HG02981 (cell line): ENCODE measurements around the gene TPTE2.
"Not testable (repeated sequence)": the region's sequence is repeated elsewhere in the genome, so short reads cannot be mapped to it uniquely, and the experiment has no call there.

Experiments used
- ATAC-seq: cut with Tn5 transposase; IDR thresholded peaks from one replicate; pipeline ENCODE4 v1.9.1; 2021; ENCODE audit warnings: mild to moderate bottlenecking, moderate library complexity; ENCODE audit not compliant: unreplicated experiment

TPTE2 gene

DNA sequence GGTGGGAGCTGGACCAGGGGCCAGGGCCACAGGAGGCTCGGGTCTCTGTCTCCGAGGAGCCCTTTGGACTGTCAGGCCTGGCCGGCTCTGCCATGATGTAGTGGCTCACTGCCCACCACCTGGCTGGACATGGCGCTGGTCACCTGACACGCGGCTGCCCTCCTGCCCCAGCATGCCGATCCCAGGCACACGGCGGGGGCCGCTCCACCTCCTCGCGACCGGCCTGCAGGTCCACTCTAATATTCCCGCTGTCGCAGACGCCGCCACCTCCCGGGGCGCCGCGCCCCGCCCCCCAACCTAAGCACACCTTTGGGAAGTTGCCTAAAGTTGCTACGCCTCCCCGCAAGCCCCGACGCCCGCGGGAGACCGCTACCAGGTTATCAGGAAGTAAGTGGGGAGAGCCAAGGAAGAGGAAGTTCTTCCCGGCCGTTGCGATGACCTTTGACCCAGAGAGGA lies at the start of gene TPTE2:
Gene TPTE2, minus strand, starts transcription at position 406 of the 456 bp plus-strand sequence. CDS start 58,298 bp downstream, outside the sequence.
- not testable (repeated sequence) for ATAC-seq

DNA sequence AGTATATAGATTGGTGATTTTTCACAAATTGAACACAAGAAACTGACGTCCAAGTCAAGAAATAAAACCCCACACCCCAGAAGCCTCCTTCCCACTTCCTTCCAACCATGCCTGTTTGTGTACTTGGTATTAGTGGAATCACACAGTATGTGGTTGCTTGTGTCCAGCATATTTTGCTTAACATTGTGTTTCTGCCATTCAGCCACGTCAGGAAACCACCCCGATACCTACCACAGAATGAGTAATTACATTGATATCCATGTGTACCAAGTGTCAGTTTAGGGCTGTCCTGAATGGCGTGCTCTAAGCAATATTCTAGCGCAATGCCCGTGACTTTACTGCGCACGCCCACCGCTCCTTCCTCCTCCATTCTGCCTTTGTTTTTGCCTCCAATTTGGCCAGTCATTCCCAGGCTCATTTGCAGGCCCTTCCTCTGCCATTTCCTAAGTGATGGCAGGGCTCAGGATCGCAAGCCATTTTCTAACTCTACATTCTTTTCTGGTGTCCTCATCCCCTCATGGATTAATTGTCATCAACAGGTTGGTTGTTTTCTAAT lies 46.3 kb upstream of the TPTE2 start:
- no peak for ATAC-seq

DNA sequence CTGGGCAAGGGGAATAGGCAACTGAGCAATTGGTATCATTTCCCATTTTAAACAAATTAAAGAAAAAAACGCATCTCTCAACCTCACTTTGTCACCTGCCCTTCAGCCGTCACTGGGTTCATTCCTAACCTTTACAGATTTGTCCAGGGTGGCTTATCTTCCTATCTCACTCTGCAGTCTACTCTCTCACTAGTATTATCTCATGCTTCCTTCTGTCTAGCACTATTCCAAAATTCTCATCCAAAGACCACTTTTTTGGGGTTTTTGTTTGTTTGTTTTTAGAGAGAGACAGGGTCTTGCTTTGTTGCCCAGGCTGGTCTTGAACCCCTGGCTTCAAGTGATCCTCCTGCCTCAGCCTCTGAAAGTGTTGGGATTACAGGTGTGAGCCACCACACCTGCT lies 45.4 kb upstream of the TPTE2 start:
- no peak for ATAC-seq

DNA sequence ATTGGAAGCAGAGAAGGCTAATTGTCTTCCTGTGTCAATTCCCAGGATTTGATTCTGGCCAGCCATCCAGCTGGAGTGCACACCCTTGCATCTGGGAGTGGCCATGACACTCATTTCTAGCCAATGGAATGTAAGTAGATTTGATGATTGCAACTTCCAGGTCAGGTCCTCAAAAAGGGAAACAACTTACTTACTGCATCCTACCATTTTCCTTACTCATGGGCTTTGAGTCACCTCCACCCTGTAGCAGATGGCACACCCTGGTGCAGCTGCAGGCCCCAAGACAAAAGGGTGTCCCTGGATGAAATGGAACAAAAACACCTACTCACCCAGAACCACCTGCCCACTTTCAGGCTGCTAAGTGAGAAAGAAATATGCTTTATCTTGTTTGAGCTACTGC lies 44.8 kb upstream of the TPTE2 start:
- no peak for ATAC-seq

DNA sequence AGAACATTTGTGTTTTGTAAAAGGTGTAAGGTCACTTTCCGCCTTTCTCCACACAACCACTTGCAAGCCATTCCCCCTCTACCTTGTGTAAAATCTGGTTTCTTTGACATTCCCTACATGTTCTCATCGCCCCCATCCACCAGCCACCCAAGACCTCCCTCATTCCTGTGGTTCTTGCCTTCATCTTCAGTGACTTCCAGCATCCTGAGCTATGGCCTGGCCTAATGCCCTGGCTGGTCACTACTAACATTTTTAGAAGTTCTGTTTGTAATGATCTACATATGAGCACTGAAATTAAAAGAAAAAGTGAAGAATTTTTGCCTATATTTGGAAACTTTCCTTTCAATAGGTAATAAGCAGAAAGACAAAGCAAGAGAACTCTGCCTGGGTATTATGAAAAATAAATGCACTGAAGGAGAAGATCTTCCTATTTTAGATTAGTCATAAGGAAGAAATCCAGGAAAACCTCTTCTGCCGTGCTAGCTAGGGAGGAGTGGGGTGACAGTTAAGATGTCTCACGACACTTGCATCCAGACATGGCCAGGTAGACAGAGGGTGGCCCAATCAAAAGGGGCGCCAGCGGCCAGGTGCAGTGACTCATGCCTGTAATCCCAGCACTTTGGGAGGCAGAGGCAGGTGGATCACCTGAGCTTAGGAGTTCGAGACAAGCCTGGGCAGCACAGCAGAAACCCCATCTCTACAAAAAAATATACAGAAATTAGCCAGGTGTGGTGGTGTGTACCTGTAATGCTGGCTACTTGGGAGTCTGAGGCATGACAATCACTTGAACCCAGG lies 44.0 kb upstream of the TPTE2 start:
- ATAC-seq, result no peak

DNA sequence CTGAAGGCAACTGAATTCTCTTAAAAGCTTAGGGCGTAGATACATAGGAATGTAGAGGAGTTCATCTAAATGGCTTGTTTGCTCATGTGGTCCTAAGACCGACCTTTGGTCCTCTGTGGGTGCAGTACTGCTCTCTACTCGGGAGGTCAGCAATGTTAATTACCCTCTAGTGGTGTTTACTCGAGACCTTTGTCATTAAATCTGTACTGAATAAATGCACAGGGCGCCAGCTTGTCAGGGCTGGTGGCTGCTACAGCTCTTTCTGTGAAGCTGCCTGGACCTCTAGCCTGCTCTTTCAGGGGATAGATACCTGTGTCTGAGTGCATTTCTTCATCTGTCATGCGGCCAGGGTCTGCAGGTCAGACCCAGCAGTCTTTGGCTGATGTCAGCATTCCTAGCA lies 43.0 kb upstream of the TPTE2 start:
- ATAC-seq, result no peak

DNA sequence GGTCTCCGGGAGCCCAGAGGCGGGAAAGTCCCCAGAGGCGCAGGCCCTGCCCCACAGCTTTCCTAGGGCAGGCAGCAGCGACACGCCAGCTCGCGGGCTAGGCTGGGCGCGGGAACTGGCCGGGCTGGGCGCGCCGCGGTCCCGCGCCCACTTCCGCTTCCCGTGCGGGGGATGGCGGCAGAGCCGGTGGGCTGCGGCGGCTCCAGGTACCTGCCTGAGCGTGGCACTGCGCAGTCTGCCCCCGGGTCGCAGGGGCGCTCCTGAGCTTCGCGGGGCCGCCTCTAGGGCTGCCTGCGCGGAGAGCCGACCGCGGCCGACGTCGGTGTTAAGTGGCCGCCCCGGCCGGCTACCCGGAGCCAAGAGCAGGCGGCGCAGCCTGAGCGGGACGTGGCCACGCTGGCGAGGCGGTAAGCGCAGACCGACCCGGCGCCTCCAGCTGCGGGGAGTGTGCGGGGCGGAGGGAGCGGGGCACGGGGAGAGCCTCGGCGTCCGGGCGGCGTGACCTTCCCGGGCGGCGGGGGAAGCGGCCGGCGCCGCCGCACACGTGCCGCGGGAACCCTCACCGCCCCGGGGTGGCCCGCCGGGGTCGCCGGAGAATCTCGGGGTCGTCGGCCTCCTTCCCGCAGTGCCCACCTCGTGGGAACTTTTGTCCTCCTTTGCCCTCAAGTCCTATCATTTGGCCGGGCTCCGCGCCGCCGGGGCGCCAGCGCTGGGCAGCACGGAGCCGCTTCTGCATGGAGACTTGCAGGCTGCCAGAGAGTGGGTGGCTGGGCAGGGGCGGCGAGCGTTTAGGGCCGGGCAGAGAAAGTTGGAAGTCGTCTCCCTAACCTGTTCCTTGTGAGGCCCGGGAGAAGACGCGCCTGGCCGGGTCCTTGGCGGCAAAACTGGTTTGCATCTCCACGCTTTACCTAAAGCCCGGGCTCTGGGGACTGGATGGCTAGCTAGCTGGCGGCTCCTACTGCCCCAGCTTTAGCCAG lies 40.7 kb upstream of the TPTE2 start:
- ATAC-seq, result peak; percentile 88

DNA sequence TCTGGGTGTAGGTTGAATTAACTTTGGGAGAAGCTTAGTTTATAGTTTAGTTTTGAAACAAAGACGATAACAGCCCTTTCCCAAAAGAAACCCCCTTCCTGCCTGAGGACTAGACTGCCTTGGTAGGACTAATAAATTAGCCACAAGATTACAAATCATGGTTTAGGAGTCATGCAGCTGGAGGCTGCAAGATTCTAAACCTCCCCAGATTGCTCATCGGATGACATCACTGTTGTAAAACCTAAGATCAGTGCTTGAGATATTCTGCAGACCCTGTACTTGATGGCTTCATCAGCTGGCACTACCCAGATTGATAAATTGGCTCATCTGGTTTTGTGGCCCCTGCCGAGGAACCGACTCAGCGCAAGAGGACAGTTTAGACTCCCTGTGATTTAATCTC lies 36.2 kb upstream of the TPTE2 start:
- ATAC-seq, result no peak

DNA sequence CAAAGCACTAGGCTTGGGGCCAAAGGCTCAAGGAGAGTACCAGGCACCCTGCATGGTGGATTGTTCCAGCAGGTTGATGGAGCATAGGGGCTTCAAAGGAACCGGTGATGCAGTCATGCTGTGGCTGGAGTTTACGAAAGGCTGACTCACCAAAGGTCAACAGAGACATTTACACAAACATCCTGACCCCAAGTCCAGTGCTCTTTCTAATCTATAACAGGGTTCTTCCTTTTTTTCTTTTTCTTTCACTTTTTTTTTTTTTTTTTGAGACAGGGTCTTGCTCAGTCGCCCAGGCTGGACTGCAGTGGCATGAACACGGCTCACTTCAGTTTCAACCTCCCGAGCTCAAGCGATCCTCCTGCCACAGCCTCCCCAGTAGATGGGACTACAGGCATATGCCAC lies 35.6 kb upstream of the TPTE2 start:
- ATAC-seq, result no peak

DNA sequence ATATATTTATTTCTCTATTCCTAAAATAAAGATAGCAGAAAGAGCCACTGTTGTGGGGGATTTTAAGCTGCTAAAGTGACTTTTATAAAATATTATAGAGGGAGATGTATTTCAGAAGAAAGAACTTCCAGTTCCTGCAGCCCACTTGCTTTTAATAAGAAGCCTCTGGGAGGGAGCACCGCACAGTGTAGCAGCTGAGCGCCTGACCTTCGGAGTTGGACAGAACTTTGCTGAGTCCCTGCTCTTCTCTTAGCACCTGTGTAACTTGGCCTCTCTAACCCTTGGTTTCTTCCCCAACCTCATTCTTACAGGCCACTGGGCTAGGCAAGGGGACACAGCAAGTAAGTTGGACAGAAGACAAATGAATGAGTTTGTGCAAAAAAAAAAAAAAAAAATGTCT lies 34.8 kb upstream of the TPTE2 start:
- no peak for ATAC-seq

DNA sequence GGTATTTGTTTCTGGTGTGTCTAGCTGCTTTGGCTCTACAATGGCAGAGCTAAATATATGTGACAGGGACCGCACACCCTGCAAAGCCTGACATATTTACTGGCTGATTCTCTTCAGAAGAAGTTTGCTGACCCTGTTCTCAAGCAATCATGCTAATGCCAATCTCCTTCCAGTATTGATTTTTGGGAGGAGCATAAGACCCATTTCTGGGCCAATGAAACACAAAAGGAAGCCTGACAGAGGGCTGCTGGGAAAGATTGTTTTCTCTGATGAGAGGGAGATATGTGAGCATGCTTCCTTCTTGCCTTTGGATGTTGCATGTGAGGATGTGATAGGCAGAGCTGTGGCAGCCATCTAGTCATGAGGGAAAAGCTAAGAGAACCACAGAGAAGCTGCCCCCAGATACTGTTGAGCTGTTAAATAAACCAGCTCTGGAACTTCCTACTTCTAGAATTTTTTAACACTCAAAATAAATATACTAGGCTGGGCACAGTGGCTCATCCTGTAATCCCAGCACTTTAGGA lies 31.4 kb upstream of the TPTE2 start:
- ATAC-seq, result no peak

DNA sequence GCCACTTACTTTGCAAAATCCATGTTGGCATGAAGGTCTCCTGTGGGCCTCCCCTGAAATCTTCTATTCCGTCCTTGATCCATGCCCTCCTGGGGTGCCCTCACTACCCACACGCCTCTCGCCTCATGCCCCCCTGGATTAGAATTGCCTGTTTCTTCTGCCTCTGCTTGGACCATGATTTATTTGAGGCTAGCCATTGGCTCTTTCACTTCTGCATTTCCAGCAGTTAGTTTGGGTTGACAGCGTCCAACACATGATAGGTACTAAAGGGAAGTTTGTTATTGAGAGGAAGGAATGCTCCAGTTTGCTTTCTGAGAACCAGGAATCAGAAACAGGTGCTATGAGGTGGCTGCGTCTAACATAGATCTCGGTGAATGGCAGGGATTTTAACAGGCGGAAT lies 30.5 kb upstream of the TPTE2 start:
- ATAC-seq, result no peak

DNA sequence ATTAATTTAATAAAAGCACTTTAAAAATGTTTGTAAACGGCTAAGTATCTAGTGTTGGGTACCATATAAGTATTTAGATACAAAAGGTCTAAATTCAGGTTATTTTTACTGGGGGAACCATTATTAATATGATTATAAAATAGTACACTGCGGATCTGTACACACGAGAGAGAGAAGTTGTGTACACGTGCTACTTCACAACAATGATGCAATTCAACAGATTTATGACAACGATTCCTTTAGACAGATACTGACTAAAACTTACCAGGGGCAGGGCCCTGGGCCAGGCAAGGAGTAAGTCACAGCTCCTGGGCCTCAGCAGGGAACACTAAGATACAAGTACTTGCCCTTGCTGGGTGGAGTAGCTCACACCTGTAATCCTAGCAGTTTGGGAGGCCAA lies 29.1 kb upstream of the TPTE2 start:
- no peak for ATAC-seq

DNA sequence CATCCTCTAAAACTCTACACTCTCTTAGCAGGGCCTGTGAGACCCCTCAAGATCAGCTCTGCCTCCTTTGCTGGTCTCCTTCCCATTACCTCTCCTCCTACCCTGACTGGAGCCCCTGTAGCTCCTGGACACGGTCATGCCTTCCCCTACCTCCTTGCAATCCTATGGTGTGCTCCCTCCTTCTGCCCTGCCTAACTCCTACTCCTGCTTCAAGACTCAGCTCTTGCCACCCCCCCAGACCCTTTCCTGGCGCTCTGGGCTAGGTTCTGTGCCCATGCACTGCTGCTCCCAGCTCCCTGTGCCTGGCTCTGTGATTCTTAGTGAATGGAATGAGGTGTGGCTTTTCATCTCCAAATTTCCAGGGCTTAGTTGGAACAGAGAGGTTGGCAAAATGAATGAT lies 28.0 kb upstream of the TPTE2 start:
- no peak for ATAC-seq

DNA sequence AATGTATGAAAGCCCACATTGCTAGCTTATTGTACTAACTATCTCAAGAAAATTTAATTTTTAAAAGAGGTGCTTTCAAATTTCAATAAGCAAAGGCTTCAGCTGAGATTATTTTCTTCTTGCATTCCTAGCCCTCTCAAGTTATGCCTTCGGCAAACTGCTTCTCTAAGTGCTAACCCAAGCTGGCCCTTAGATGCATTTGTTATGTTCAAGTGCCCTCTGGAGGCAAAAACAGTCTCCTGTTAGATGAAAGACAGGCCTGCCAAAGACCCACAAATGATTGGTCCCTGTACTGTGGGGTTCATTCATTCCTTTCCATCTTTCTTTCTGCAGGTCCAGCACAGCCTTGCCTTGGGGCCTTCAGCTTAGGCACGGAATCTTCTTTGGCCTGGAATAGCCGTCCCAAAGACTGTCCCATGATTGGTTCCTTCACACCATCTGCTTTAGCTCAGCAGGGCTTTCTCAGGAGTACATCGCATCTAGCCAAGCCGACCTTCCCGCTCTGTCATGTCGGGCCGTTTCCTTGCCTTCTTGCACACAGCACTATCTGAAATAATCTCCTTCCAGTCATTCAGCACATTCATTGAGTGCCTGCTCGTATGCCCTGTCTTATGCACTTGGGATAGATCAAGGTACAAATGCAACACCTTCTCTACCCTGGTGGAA lies 26.4 kb upstream of the TPTE2 start:
- peak; percentile 65 for ATAC-seq

DNA sequence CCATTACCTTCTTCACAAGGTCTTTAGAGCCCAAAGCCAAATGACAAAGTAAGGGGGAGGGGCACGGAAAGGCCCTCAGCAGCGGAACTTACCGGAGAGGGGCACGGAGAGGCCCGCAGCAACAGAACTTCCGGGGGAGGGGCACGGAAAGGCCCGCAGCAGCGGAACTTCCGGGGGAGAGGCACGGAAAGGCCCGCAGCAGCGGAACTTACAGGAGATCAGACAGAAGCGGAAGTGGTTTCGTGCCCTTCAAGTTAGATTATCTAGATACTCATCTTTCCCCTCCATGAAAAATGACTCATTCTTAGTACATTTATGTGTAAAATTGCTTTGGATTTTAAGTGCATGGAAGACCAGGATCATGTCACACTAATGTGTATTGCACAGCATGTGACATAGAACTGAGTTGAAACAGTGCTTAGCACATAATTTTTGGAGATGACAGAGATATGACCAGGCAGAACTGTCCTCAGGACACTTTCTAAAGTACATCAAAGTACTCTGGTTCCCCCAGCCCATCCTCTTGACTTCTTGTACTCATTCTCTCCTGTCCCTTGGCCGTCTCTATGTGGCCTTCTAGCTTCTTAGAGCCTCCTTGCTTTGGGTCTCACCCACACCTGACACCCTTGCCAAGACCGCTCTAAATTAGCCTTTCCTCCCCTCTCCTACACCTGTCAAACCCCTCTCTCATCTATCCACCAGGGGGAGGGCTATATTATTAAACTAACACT lies 25.7 kb upstream of the TPTE2 start:
- peak; percentile 74 for ATAC-seq

DNA sequence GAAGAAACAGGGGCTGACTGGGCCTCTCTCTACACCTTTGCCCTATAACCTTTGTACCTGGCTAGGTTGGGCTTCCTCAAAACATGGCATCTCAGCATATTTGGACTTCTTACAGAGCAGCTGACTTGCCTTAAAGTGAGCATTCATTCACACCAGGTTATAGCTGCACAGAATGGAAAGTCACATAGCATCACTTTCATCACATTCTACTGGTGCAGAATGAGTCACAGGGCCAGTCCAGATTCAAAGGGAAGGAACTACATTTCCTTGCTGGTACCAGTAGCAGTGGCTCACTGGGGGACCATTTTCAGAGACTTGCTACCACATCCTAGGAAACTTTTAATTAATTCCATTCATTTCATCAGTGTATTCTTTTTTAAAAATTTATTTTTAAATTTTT lies 20.3 kb upstream of the TPTE2 start:
- peak; percentile 51 for ATAC-seq

DNA sequence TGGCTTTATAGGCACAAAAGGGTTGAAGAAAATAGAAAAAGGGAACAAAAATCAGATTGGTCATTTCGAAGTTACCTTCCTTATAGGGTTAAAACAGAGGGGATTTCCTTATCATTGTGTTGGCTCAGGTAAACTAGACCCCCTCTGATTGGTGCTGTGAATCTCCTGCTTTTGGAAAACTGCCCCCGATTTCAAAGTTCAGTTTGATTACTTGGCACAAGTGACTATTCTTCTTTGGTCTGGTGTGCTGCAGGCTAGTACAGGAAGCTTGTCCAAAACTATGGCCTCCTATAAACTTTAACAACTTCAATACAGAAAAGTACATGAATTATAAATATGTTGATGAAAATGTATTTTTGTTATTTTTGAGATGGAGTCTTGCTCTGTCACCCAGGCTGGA lies 13.9 kb upstream of the TPTE2 start:
- ATAC-seq, result no peak

DNA sequence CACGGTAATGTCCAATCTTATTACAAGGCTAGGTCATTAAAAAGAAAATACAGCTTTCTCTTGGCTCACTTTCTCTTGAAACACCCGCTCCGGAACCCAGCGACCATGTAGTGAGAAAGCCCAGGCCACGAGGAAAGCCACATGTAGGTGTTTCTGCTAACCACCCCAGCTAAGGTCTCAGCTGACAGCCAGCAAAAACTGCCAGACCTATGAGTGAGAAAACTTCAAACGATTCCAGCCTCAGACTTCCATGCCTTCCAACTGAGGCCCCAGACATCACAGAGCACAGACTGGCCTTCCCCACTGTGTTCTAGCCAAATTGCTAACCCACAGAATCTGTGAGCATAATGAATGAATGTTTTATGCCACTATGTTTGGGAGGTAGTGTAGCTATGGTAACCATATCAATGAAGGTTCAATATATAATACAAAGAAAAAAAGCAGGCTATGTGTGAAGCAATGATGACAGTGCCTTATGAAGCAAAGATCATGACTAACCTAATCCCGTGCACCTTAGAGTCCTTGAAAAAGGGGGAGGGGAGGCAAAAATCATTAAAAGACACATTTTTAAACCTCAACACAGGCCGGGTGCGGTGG lies 11.9 kb upstream of the TPTE2 start:
- peak; percentile 62 for ATAC-seq

DNA sequence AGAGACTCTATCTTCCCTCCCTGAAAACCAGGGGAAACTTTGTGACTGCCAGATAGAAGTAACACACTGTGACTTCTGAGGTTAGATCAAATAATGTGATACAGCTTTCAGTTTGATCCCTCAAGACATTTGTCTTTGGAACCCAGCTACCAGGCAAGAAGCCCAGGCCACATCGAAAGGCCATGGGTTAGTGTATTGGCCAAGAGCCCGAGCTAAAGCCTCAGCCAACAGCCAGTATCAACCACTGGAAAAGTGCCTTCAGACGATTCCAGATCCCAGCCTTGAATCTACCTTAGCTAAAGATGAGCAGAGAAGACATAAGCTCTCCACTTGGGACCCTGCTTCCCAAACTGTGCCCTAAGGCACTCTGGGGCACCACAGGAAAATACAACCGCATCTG lies 10.9 kb upstream of the TPTE2 start:
- ATAC-seq, result no peak
